HG03457 (cell line): ENCODE measurements around the gene BHLHA9.
"Not testable (repeated sequence)": the region's sequence is repeated elsewhere in the genome, so short reads cannot be mapped to it uniquely, and the experiment has no call there.

Source experiments
- ATAC-seq: cut with Tn5 transposase; IDR thresholded peaks from one replicate; pipeline ENCODE4 v1.9.1; 2021; ENCODE audit warnings: moderate number of reproducible peaks; ENCODE audit not compliant: unreplicated experiment

The BHLHA9 gene

DNA sequence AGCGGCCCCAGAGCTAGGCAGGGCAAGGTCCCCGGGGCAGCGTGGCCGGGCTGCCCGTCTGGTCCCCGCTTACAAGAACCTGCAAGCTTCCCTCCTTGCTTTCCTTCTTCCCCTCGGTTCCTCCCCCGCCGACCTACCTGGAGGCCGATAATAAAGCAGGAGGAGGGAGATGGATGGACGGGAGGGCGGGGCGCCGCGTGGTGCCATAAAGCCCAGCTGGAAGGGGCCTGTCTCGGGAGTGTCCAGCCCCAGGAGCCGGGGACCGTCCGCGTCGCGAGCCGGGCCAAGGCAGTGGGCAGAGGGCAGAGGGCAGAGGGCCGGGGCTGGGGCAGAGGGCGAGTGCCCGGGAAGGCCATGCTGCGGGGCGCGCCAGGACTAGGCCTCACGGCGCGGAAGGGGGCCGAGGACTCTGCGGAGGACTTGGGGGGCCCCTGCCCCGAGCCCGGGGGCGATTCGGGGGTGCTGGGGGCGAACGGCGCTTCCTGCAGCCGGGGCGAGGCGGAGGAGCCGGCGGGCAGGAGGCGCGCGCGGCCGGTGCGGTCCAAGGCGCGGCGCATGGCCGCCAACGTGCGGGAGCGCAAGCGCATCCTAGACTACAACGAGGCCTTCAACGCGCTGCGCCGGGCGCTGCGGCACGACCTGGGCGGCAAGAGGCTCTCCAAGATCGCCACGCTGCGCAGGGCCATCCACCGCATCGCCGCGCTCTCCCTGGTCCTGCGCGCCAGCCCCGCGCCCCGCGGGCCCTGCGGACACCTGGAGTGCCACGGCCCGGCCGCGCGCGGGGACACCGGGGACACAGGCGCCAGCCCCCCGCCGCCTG, at the start of gene BHLHA9:
BHLHA9 (plus strand) TSS at position 235 of the 820 bp plus-strand sequence; CDS start at position 355, 120 bp downstream.
- ATAC-seq: no peak

- no peak for ATAC-seq
Measured at GRCh38 chr17:1221209-1221608, 49.0 kb upstream of the BHLHA9 start.

DNA sequence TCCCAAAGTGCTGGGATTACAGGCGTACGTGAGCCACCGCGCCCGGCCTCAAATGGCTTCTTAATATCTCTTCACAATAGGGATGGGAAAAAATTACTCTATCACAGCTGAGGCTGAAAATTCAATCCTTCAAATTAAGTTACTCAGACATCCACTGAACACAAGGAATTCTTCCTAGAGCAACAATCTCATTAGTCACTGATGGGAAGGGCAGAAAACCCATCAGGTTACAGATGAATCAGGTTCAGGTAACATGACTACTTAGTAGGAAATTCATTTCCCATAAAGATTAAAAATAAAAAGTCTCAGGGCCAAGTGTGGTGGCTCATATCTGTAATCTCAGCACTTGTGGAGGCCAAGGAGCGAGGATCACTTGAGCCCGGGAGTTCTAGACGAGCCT, 47.9 kb upstream of the BHLHA9 start:
- ATAC-seq: no peak

DNA sequence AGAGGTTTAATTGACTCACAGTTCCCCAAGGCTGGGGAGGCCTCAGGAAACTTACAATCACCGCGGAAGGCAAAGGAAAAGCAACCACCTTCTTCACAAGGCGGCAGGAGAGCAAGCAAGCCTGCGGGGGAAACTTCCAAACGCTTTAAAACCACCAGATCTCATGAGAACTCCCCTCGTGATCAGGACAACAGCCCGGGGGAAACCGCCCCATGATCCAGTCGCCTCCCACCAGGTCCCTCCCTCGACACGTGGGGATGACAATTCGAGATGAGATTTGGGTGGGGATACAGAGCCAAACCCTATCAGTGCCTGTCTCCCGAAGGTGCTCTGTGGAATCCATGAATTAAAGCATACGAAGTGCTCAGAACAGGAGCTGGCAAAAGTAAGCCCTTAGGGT, 46.6 kb upstream of the BHLHA9 start:
- ATAC-seq: no peak

DNA sequence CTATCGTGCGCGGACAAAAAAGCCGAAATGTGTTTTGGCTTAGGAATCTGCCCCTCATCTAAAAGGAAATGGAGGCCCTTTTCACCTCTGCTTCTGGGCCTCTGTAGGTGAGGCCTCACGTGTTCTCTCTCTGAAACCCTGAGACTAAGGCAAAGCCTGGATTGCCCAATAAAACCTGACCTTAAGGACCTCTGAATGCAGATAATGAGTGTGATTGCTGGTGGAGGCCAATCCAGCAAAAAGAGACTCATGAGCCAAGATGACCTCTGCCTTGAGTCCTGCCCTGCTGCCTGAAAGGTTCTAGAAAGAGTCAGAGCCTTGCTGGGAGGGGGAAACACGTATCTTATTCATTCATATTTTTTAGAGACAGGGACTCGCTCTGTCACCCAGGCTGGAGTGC, 45.9 kb upstream of the BHLHA9 start:
- ATAC-seq: no peak

DNA sequence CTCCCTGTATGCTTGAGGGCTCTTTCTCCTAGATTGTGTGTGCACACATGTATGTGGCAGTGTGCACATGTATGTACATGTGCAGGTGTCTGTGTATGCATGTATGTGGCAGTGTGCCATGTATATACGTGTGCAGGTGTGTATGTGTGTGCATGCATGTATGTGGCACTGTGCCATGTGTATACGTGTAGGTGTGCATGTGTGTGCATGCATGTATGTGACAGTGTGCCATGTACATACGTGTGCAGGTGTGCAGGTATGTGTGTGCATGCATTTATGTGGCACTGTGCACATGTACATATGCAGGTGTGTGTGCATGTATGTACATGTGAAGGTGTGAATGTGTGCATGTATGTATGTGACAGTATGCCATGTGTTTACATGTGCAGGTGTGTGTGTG, 43.9 kb upstream of the BHLHA9 start:
- ATAC-seq: no peak

DNA sequence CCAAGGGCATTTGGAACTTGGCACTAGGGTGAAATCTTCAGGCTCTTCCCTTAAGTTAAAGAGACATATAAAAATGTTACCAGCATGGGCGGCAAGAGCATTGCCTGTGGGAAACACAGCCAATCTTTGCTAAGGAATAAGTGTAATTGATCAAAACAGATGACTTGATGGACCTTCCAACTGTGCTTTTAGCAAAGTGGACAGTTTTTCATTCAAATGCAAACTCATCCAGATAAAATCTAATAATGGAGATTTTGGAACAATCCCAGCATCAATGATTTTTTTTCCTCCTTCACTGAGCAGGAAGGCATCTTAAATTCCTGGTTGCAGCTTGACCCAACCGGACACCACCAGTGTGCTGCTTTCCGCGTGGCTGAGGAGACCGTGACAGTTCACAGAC, 42.9 kb upstream of the BHLHA9 start:
- ATAC-seq: no peak

GRCh38 chr17:1227917-1228780, 42.1 kb upstream of the BHLHA9 start:
- ATAC-seq: no peak

GRCh38 chr17:1228781-1229348, 41.4 kb upstream of the BHLHA9 start:
- no peak for ATAC-seq

- ATAC-seq: no peak
Measured at GRCh38 chr17:1229349-1229899, 40.8 kb upstream of the BHLHA9 start.

- ATAC-seq: no peak
Measured at GRCh38 chr17:1229900-1230501, 40.2 kb upstream of the BHLHA9 start.

- ATAC-seq: no peak
Measured at GRCh38 chr17:1231456-1231855, 38.8 kb upstream of the BHLHA9 start.

DNA sequence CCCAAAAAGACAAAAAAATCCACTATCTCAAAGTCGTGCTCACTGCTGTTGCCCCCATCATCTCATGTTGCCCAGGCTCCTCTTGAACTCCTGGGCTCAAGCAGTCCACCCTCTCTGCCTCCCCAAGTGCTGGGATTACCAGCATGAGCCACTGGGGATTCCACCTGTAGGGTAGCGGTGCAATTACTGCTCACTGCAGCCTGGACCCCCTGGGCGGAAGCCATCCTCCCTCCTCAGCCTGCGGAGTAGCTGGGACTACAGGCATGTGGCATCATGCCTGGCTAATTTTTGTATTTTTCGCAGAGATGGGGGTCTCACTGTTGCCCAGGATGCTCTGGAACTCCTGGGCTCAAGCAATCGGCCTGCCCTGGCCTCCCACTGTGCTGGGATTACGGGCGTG, 37.9 kb upstream of the BHLHA9 start:
- no peak for ATAC-seq

- ATAC-seq: no peak
Measured at GRCh38 chr17:1232786-1233185, 37.5 kb upstream of the BHLHA9 start.

DNA sequence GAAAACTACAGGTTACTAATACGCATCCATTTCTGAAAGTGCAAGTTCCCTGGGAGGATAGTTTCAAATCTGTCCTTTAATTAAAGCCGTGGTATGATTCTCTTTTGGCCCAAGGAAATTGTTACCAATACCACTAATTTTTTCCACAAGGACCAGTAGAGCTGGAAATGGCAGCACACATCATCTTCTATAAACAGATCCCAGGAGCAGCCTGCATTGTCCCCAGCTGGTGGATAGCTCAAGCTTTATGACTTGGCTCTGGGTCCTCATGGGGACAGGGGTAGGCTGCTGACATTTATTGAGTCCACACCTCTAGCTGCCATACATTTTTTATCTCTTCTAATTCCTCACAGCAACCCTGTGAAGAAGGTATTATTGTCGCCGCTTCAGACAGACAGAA, 35.8 kb upstream of the BHLHA9 start:
- ATAC-seq: no peak

DNA sequence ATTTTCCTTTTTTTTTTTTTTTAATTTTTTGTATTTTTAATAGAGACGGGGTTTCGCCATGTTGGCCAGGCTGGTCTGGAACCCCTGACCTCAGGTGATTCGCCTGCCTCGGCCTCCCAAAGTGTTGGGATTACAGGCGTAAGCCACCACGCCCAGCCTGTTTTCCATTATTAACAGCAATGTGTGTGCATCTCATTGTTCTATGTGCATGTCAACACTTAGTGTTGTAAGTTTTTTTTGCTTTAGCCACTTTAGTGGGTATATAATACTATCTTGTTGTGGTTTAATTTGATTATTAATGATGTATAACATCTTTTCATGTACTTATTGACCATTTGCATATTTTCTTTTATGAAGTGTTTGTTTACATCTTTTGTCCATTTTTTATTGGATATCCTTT, 32.8 kb upstream of the BHLHA9 start:
- ATAC-seq: no peak

DNA sequence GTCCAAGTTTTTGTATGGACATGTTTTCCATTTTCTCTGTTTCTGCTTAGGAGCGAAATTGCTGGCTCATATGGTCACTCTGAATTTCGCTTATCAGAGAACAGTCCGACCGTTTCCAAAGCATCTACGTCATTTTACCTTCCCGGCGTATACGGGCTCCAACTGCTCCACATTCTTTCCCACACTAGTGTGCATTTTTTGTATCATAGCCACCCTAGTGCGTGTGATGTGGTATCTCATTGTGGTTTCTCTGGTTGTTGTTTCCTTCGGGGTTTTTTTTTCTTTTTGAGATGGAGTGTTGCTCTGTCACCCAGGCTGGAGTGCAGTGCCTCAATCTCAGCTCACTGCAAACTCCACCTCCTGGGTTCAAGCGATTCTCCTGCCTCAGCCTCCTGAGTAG, 31.0 kb upstream of the BHLHA9 start:
- ATAC-seq: no peak

GRCh38 chr17:1240426-1240825, 29.8 kb upstream of the BHLHA9 start:
- ATAC-seq: not testable (repeated sequence)

DNA sequence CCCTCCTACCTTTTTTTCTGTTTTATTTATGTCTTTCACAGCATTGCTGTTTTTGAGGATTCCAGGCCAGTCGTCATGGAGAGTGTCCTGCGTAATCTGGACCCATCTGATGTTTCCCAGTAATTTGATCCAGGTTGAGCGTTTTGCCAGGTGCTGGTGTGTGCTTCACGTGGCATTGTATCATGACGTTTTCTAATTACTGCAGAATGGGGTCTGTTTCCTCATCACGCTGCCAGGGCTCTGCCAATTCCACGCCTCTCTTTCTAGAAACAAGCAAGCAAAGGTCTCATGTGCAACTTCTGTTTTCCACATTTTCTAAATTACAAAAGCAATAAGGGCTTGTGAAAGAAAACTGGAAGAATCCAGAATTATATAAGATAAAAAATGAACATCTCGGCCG, 28.3 kb upstream of the BHLHA9 start:
- no peak for ATAC-seq

DNA sequence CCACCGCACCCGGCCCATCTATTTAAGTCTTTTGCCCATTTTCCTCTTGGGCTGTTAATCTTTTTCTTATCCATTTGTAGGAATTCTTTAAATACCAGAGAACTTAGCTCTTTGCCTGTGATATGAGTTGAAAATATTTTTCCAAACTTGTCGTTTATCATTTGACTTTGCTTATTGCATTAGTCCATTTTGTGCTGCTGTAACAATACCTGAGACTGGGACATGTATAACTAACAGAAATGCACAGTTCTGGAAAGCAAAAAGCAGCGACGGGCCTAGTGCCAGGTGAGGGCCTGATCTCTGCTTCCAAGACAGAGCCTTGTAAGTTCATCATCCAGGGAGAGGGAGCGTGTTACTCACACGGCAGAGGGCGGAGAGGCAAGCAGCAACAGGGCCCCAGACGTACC, 25.6 kb upstream of the BHLHA9 start:
- no peak for ATAC-seq
